GM21576 (cell line): Measurements from ENCODE around the gene SPDYC.
"Not testable (repeated sequence)": the region's sequence is repeated elsewhere in the genome, so short reads cannot be mapped to it uniquely, and the experiment has no call there.

Experiments used
- ATAC-seq: cut with Tn5 transposase; IDR thresholded peaks from one replicate; pipeline ENCODE4 v1.9.1; 2021; ENCODE audit warnings: mild to moderate bottlenecking, moderate library complexity; ENCODE audit not compliant: unreplicated experiment

Gene SPDYC

GRCh38 chr11:65134240-65134951, 35.6 kb upstream of the SPDYC start, which contains the start of gene SYVN1:
Gene SYVN1, minus strand, starts transcription at chr11:65134519. Its CDS starts 918 bp downstream, at chr11:65133601.
- ATAC-seq = peak; percentile 44

GRCh38 chr11:65134952-65135632, 34.9 kb upstream of the SPDYC start:
- peak; percentile 52 for ATAC-seq

DNA sequence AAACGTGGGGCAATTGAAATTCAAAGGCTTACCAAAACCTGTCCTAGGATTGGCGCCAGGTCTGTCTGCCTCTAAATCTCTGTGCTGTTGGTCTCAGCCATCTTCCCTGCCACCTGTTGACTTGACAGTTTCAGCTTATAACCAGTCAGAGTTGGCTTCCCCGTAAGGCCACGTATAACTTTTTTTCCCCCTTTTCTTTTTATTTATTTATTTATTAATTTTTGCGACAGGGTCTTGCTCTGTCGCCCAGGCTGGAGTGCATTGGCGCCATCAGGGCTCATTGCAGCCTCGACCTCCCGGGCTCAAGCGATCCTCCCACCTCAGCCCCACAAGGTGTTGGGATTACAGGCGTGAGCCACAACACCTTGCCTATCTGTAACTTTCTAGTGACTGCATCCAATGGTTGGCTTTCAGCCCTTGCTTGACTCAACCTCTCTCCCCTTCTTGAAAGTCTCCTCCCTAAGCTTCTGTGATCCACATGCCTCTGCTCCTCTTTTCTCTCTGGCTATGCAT, 34.3 kb upstream of the SPDYC start:
- no peak for ATAC-seq

- no peak for ATAC-seq
These were observed 33.4 kb upstream of the SPDYC start for GRCh38 chr11:65136515-65137096.

GRCh38 chr11:65141896-65142494, 28.0 kb upstream of the SPDYC start:
- ATAC-seq = no peak

DNA sequence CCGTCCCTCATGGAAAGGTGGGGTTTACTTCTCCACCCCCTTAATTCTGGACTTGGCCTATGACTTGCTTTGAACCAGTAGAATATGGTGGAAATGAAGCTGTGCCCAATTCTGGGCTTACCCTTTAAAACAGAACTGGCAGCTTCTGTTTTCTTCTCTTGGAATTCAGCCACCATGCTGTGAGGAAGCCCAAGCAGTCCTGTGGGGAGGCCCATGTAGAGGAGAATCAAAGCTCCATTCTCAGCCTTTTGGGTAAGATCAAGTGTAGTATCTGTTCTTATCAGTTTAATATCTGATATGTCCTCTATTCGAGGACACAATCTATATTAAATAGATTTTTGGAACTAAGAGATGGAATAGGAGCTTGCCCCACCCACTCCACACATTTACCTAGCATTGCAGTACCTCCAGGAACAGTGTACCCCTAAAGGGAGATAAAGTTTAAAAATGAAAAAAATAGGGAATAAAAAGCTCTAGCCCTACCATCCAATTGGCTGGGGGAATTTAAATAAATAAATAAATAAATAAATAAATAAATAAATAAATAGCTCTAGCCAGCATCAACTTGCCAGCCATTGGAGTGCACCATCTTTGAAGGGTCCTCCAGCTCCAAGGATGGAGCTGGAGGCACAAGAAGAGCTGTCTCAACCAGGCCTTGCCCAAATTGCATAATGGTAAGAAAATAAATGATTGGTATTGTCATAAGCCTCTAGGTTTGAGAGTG, 22.5 kb upstream of the SPDYC start:
- ATAC-seq = no peak

GRCh38 chr11:65148657-65149056, 21.4 kb upstream of the SPDYC start:
- ATAC-seq = no peak

GRCh38 chr11:65150131-65150508, 19.9 kb upstream of the SPDYC start:
- ATAC-seq = not testable (repeated sequence)

DNA sequence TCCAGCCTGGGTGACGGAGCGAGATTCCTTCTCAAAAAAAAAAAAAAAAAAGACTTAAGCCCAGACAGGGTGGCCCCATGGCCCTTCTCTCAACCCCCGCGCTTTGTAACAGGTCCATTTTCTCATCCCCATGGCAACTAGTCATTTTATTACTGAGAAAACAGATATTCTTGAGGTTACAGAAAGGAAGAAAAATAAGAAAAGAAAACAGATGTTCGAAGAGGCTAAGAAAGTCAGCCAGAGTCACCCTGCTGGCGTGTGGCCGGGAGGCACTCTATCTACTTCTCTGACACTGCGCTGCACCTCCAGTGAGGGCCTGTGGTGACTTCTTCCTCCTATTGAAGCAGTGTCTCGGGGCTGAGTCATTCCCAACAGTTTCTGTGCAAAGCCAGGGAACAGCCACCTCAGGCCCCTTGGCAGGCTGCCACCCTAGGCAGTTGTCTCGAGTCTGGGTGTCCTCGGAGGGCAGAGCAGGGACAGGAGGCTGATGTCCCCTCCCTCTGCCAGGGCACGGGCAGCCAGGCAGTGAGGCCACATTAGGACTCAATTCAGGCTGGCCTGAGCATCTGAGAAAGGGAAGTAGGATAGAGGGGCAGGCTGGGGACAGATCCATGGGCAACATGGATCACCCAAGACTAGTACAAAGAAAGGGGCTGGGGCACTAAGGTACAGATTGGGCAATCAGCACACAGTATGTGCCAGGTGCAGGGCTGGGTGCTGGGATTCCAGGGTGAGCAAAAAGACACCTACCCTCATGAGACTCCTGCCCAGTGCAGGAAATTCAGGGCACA, 19.3 kb upstream of the SPDYC start:
- ATAC-seq = no peak

- ATAC-seq = no peak
These were observed 18.6 kb upstream of the SPDYC start for GRCh38 chr11:65151331-65151899.

- no peak for ATAC-seq
These were observed 17.9 kb upstream of the SPDYC start for GRCh38 chr11:65152122-65152521.

DNA sequence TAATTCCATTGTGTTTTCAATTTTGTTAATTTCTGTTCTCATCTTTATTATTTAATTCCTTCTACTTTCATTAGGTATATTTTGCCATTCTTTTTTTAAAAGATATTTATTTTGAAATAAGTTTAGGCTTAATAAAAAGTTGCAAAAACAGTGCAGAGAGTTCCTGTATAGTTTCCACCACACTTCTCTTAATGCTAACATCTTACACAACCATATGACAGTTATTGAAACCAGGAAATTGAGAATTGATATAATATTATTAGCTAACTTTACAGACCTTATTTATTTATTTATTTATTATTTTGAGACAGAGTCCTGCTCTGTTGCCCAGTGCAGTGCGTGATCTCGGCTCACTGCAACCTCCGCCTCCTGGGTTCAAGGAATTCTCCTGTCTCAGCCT, 13.8 kb upstream of the SPDYC start:
- ATAC-seq = no peak

DNA sequence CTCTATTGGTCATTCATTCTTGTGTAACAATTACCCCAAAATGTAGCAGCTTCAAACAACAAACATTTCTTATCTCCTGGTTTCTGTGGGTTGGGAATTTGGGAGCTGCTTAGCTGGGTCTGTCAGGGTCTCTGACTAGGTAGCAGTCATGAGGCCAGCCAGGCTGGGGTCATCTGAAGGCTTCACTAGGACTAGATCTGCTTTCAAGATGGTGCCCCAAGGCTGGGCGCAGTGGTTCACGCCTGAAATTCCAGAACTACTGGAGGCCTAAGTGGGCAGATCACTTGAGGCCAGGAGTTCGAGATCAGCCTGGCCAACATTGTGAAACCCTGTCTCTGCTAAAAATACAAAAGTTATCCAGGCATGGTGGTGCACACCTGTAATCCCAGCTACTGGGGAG, 13.1 kb upstream of the SPDYC start:
- no peak for ATAC-seq

GRCh38 chr11:65157336-65157735, 12.7 kb upstream of the SPDYC start:
- ATAC-seq = no peak

GRCh38 chr11:65159012-65159411, 11.0 kb upstream of the SPDYC start:
- peak; percentile 75 for ATAC-seq

- ATAC-seq = no peak
These were observed 9.4 kb upstream of the SPDYC start for GRCh38 chr11:65160643-65161042.

DNA sequence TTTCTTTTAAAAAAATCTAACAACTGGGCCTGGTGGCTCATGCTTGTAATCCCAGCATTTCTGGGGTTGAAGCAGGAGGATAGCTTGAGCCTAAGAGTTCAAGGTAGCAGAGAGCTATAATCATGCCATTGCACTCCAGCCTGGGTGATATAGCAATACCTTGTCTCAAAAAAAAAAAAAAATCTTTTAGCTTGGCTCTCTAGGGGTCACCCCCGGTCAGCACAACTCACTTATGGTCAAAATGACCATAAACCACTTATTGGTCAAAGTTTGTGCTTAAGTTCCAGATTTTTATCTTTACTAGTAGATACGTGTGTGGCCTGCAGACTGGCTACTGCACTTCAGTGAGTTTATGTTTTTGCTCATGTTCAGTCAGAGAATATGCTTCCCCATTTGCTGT, 6.3 kb upstream of the SPDYC start:
- ATAC-seq = no peak

GRCh38 chr11:65165410-65166317, 4.4 kb upstream of the SPDYC start:
- ATAC-seq = no peak

GRCh38 chr11:65166893-65167292, 3.1 kb upstream of the SPDYC start:
- ATAC-seq = no peak
